Body of pancreas (tissue), 4 donors: ENCODE data around the gene U2AF2. TPM values are rescaled to one million over a fixed set of nuclear protein-coding genes. Genes with fewer than 3 reads are reported as not detected.

Source experiments
- ATAC-seq: fragments of 150-250 bp; one replicate; pipeline ENCODE4 v1.9.1; 2016
- DNase-seq, 4 donors: peaks; one replicate each; pipeline ENCODE4 v3.0.0-alpha.2; 2019
- H3K27ac ChIP-seq, 4 donors: fragments of 200-600 bp; sonication (generic); 1 replicate in 3 of 4; 2 replicates in 1 of 4; pipeline versions ENCODE4 v1.5.1 to v1.6.1; 2016 to 2019; ENCODE audit warnings: mild to moderate bottlenecking in 1 of 4, mixed read lengths in 1 of 4, moderate library complexity in 1 of 4
- H3K27me3 ChIP-seq, 2 donors: fragments of 200-600 bp; sonication (generic); one replicate each; pipeline ENCODE4 v1.6.0; 2016; ENCODE audit warnings: mild to moderate bottlenecking in 1 of 2
- H3K36me3 ChIP-seq, 2 donors: fragments of 200-600 bp; sonication (generic); replicated peaks in 1 of 2; 2 replicates each; pipeline ENCODE4 v1.5.1; 2016; ENCODE audit warnings: low read depth in 2 of 2; ENCODE audit not compliant: insufficient read depth in 1 of 2
- H3K4me1 ChIP-seq: fragments of 200-600 bp; sonication (generic); one replicate; pipeline ENCODE4 v1.6.0; 2016
- H3K4me3 ChIP-seq, 2 donors: fragments of 200-600 bp; sonication (generic); 1 replicate in 1 of 2; 2 replicates in 1 of 2; pipeline ENCODE4 v1.5.1; 2016 to 2019
- H3K9me3 ChIP-seq, 3 donors: fragments of 200-600 bp; sonication (generic); 1 replicate in 2 of 3; 2 replicates in 1 of 3; pipeline ENCODE4 v1.5.1; 2016
- POLR2A ChIP-seq, 3 donors: fragments of 450-650 bp; IDR thresholded peaks; one replicate each; pipeline ENCODE4 v1.6.1; 2016; ENCODE audit warnings: antibody characterized with exemption in 3 of 3, mild to moderate bottlenecking in 2 of 3
- WGBS, 2 donors: methylation state at CpG; one replicate each; pipeline ENCODE4 v1.1.5; 2017; 5-methylcytosine and 5-hydroxymethylcytosine counted together
- intact Hi-C: fragments of 100-400 bp; cut with DNase I; formaldehyde crosslinking; loops from one replicate; pipeline ENCODE4 v1.15.1; 2023
- total RNA-seq, 2 donors: library from RNA; depleted of rRNA; stranded (reverse); fragments of >200 nt; gene quantifications; one replicate each; pipeline ENCODE4 v1.1.0, GENCODE V29; 2016
- TF ChIP-seq, protein P1 (sequence below), 7 experiments: fragments of 450-650 bp in 4 of 7; fragments of 200-600 bp in 3 of 7; sonication (generic) in 3 of 7; IDR thresholded peaks; one replicate each; pipeline ENCODE4 v1.5.1; 2016 to 2019; ENCODE audit warnings: antibody characterized with exemption in 7 of 7

U2AF2 gene
- total RNA-seq, 2 donors from 2014 or later: 53.4 to 106 TPM

DNA sequence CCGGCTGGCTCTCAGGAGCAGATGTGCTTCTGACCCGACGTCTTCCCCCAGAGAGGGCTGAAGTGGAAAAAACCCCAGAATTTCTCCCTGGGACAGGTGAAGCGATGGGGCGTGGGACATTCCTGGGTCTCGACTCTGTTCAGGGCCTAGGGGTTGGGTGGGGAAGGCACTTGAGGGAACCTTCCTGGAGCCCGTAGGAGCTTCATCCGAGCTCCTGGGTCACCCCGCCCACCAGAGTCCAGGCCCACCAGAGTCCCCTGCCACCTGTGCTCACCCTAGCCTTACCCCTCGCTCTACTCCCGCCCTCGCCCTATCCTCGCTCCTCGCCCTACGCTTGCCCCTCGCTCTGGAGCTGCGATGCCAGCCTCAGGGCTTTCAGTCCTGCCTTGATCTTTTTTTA, 43.4 kb downstream of the U2AF2 start:
- Histone ChIP-seq H3K36me3 (peaks cover 10 to 29% of the 10 kb centered on the region in 2 donors), H3K27me3 (no peaks in the 10 kb centered on the region), H3K27ac (no peak overlapping the region), H3K9me3 (no peaks in the 10 kb centered on the region), H3K4me3 (no peak overlapping the region), H3K4me1 (peaks cover 11% of the 10 kb centered on the region)
- TF ChIP-seq, protein P1, sequence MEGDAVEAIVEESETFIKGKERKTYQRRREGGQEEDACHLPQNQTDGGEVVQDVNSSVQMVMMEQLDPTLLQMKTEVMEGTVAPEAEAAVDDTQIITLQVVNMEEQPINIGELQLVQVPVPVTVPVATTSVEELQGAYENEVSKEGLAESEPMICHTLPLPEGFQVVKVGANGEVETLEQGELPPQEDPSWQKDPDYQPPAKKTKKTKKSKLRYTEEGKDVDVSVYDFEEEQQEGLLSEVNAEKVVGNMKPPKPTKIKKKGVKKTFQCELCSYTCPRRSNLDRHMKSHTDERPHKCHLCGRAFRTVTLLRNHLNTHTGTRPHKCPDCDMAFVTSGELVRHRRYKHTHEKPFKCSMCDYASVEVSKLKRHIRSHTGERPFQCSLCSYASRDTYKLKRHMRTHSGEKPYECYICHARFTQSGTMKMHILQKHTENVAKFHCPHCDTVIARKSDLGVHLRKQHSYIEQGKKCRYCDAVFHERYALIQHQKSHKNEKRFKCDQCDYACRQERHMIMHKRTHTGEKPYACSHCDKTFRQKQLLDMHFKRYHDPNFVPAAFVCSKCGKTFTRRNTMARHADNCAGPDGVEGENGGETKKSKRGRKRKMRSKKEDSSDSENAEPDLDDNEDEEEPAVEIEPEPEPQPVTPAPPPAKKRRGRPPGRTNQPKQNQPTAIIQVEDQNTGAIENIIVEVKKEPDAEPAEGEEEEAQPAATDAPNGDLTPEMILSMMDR (IDR thresholded peaks at IDR 0.05): no peak
- no peak for TF ChIP-seq POLR2A (IDR thresholded peaks at IDR 0.05)
- WGBS, 2 donors: 87 to 96% methylated on average over 17 of the region's 17 CpGs
- DNase-seq (no peak), ATAC-seq (no peak)
- intact Hi-C loops: no loop called here

DNA sequence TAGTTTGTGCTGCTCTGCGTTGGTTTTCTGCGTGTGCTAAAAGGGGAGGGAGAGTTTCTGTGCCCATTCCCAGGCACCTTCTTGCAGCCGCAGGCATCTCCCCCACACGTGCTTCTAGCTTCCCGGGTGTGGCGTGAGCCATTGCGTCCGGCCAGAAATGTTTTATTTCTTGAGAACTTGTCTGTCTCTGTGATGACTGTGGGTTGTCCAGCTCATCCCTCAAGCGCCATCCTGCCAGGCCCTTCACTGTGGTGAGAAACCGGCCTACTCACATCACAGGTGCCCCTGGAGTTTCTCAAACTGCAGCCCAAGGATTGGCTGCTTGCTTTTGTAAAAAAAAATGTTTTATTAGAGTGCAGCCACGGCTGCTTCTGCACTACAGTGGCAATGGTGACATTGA, 44.4 kb downstream of the U2AF2 start:
- ATAC-seq: no peak
- no peaks in the 10 kb centered on the region for H3K27me3 ChIP-seq
- H3K4me3 ChIP-seq: no peak overlapping the region
- H3K9me3 ChIP-seq: no peaks in the 10 kb centered on the region
- WGBS, 2 donors: 89 to 91% methylated on average over 11 of the region's 11 CpGs
- intact Hi-C loops: no loop called here
- peak in 1 of 4 donors; percentile 6 for DNase-seq
- peaks cover 20% of the 10 kb centered on the region for H3K4me1 ChIP-seq
- TF ChIP-seq POLR2A (IDR thresholded peaks at IDR 0.05): no peak
- TF ChIP-seq, protein P1 (IDR thresholded peaks at IDR 0.05): no peak
- H3K36me3 ChIP-seq: peaks cover 7 to 24% of the 10 kb centered on the region in 2 donors
- H3K27ac ChIP-seq: no peak overlapping the region

DNA sequence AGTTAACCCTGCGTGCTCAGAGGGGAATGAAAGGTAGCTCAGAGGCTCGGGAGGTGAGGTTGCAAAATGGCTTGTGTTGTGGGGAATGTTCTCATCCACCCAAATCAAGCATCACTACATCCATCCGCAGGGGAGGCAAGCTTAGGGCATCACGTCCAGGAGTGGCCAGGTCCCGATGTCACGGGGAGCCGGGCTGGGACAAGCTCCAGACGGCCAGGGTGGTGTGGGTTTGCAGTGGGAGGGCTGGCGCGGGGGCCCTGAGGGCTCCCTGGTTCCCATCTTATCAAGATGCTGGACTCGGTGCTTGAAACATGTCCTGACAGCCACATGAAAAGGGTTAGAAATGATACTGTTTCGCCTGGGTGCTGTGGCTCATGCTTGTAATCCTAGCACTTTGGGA, 46.0 kb downstream of the U2AF2 start:
- Histone ChIP-seq H3K4me1 (peaks cover 20% of the 10 kb centered on the region), H3K4me3 (no peak overlapping the region), H3K27me3 (no peaks in the 10 kb centered on the region), H3K27ac (no peak overlapping the region), H3K9me3 (no peaks in the 10 kb centered on the region), H3K36me3 (peaks cover 0 to 14% of the 10 kb centered on the region in 2 donors)
- intact Hi-C loops: loop anchor here (10.0 kb wide), 1 partner anchor 114 kb away; no protein-coding TSS in a partner anchor
- WGBS, 2 donors: 83 to 100% methylated on average over 9 to 12 of the region's 12 CpGs
- DNase-seq: no peak
- no peak for TF ChIP-seq POLR2A (IDR thresholded peaks at IDR 0.05)
- TF ChIP-seq, protein P1 (IDR thresholded peaks at IDR 0.05): no peak
- no peak for ATAC-seq

DNA sequence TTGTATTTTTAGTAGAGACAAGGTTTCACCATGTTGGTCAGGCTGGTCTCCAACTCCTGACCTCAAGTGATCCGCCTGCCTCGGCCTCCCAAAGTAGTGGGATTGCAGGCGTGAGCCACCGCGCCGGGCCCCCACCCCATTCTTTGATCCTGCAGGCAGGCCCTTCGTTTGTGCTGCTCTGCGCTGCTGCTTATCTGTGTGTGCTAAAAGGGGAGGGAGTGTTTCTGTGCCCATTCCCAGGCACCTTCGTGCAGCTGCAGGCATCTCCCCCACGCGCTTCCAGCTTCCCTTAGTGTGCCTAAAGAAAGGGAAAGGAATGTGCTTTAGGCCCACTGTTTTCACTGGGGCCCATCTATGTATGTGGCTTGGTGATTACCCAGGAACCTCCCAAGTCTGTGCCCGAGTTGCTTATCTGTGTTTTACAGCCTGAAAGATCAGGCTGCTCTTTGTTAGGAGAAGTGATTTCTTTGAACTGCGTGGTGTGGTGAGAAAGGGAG, 47.3 kb downstream of the U2AF2 start:
- Histone ChIP-seq H3K4me3 (no peak overlapping the region), H3K27ac (no peak overlapping the region), H3K36me3 (peaks cover 0 to 12% of the 10 kb centered on the region in 2 donors), H3K9me3 (no peaks in the 10 kb centered on the region), H3K27me3 (no peaks in the 10 kb centered on the region), H3K4me1 (peaks cover 20% of the 10 kb centered on the region)
- 21 to 33% methylated on average over 13 of the region's 13 CpGs for WGBS, 2 donors
- DNase-seq (peak in 3 of 4 donors; percentile 27 to 45 (median 43)), ATAC-seq (peak; percentile 33)
- intact Hi-C loops: loop anchor here (10.0 kb wide), 1 partner anchor 113 kb away; no protein-coding TSS in a partner anchor
- no peak for TF ChIP-seq POLR2A (IDR thresholded peaks at IDR 0.05)
- TF ChIP-seq, protein P1 (IDR thresholded peaks at IDR 0.05): no peak

DNA sequence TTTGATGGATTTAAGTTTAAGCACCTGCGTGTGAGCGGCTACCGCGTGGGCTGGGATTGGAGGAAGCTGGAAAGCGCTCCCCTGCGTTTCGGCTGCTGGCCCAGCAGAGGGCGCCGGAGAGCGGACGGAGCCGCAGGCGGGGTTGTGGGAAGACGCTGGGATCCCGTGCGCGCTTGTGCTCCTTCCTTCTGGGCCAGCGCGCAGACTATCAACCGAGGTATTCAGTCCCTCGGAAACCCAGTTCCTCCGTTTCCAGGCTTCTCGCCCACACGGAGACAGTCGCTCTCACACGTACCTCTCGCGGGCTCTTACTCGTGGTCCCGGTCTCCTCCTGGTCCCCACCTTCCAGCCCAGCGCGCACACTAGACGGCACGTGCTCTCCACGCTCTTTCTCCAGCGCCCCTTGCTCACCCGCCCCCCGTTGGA, 49.0 kb downstream of the U2AF2 start:
- Histone ChIP-seq H3K36me3 (peaks cover 0 to 5% of the 10 kb centered on the region in 2 donors), H3K27ac (no peak overlapping the region), H3K4me1 (peaks cover 20% of the 10 kb centered on the region), H3K4me3 (no peak overlapping the region), H3K9me3 (no peaks in the 10 kb centered on the region), H3K27me3 (no peaks in the 10 kb centered on the region)
- ATAC-seq (peak; percentile 83), DNase-seq (peak; percentile 71 to 78 (median 75))
- WGBS, 2 donors: 30 to 74% methylated on average over 18 to 33 of the region's 38 CpGs
- intact Hi-C loops: loop anchor here (10.0 kb wide), 1 partner anchor 111 kb away; no protein-coding TSS in a partner anchor
- no peak for TF ChIP-seq POLR2A (IDR thresholded peaks at IDR 0.05)
- TF ChIP-seq, protein P1 (IDR thresholded peaks at IDR 0.05): peak; percentile 84 to 94 (median 90)
